Measurements from ENCODE around the gene SLC35D1.

The SLC35D1 gene

GRCh38 chr1:67029472-67029871, 24.5 kb downstream of the SLC35D1 start:
- Histone ChIP-seq H3K79me1 (ENCODE audit: low read length) (no peaks in the 10 kb centered on the region), H3K4me2 (ENCODE audit: low read length) (no peak overlapping the region), H3K18ac (ENCODE audit: low read length) (no peak overlapping the region), H3K36me3 (ENCODE audit: control insufficient read depth in 1 of 2, insufficient read depth in 2 of 2, low read length in 2 of 2) (peaks cover 2% of the 10 kb centered on the region in 2 experiments), H2AFZ (ENCODE audit: insufficient read depth, low read length, poor library complexity) (no peak overlapping the region), H3K9me3 (ENCODE audit: insufficient read depth, low read depth, low read length) (no peaks in the 10 kb centered on the region), H4K8ac (ENCODE audit: low read depth, low read length) (no peak overlapping the region), H3K27ac (ENCODE audit: low read depth, low read length) (no peak overlapping the region), H3K4ac (ENCODE audit: low read depth, low read length) (no peak overlapping the region), H2BK120ac (ENCODE audit: insufficient read depth, low read length, poor library complexity) (no peak overlapping the region), H3K14ac (ENCODE audit: low read length) (no peak overlapping the region), H2BK5ac (ENCODE audit: low read depth, low read length, poor library complexity) (no peak overlapping the region), H2BK12ac (ENCODE audit: low read length) (no peak overlapping the region), H3K4me3 (ENCODE audit: low read depth, low read length) (no peak overlapping the region), H3K9ac (ENCODE audit: low read length) (no peak overlapping the region), H3K79me2 (ENCODE audit: control insufficient read depth, insufficient read depth, low read length, poor library complexity) (no peaks in the 10 kb centered on the region), H4K12ac (ENCODE audit: low read depth, low read length) (no peak overlapping the region), H3K4me1 (ENCODE audit: control insufficient read depth in 1 of 2, insufficient read depth in 2 of 2, low read length in 2 of 2) (no peaks in the 10 kb centered on the region), H2AK5ac (ENCODE audit: low read length) (no peak overlapping the region), H3K27me3 (ENCODE audit: insufficient read depth, low read length) (no peaks in the 10 kb centered on the region), H4K91ac (ENCODE audit: low read depth, low read length) (no peak overlapping the region), H3K23ac (ENCODE audit: low read length) (no peak overlapping the region)
- no peak for DNase-seq
- no CpG with 5 or more reads among the region's 1 CpG for WGBS (ENCODE audit: extremely low coverage, insufficient coverage, insufficient read length)

- Histone ChIP-seq H4K8ac (ENCODE audit: low read depth, low read length) (no peak overlapping the region), H3K18ac (ENCODE audit: low read length) (no peak overlapping the region), H2AK5ac (ENCODE audit: low read length) (no peak overlapping the region), H3K9ac (ENCODE audit: low read length) (no peak overlapping the region), H3K4me1 (ENCODE audit: control insufficient read depth in 1 of 2, insufficient read depth in 2 of 2, low read length in 2 of 2) (peaks cover 3 to 11% of the 10 kb centered on the region in 2 experiments), H3K27me3 (ENCODE audit: insufficient read depth, low read length) (no peaks in the 10 kb centered on the region), H2BK120ac (ENCODE audit: insufficient read depth, low read length, poor library complexity) (no peak overlapping the region), H3K27ac (ENCODE audit: low read depth, low read length) (peak overlapping the region; percentile 87), H3K23ac (ENCODE audit: low read length) (no peak overlapping the region), H3K79me2 (ENCODE audit: control insufficient read depth, insufficient read depth, low read length, poor library complexity) (no peaks in the 10 kb centered on the region), H2BK12ac (ENCODE audit: low read length) (no peak overlapping the region), H3K4me3 (ENCODE audit: low read depth, low read length) (no peak overlapping the region), H3K9me3 (ENCODE audit: insufficient read depth, low read depth, low read length) (no peaks in the 10 kb centered on the region), H3K36me3 (ENCODE audit: control insufficient read depth in 1 of 2, insufficient read depth in 2 of 2, low read length in 2 of 2) (peaks cover 0 to 2% of the 10 kb centered on the region in 2 experiments), H3K14ac (ENCODE audit: low read length) (no peak overlapping the region), H4K12ac (ENCODE audit: low read depth, low read length) (no peak overlapping the region), H3K4ac (ENCODE audit: low read depth, low read length) (no peak overlapping the region), H3K79me1 (ENCODE audit: low read length) (peaks cover 4% of the 10 kb centered on the region), H2AFZ (ENCODE audit: insufficient read depth, low read length, poor library complexity) (no peak overlapping the region), H4K91ac (ENCODE audit: low read depth, low read length) (no peak overlapping the region), H2BK5ac (ENCODE audit: low read depth, low read length, poor library complexity) (no peak overlapping the region), H3K4me2 (ENCODE audit: low read length) (no peak overlapping the region)
- WGBS (ENCODE audit: extremely low coverage, insufficient coverage, insufficient read length) = no CpG with 5 or more reads among the region's 2 CpGs
- no peak for DNase-seq
Observed at GRCh38 chr1:67020765-67021164, 33.2 kb downstream of the SLC35D1 start.

- H3K23ac ChIP-seq (ENCODE audit: low read length) = no peak overlapping the region
- H2BK12ac ChIP-seq (ENCODE audit: low read length) = no peak overlapping the region
- H3K4ac ChIP-seq (ENCODE audit: low read depth, low read length) = no peak overlapping the region
- H4K12ac ChIP-seq (ENCODE audit: low read depth, low read length) = no peak overlapping the region
- no peak overlapping the region for H4K91ac ChIP-seq (ENCODE audit: low read depth, low read length)
- no peak overlapping the region for H2BK5ac ChIP-seq (ENCODE audit: low read depth, low read length, poor library complexity)
- H3K4me2 ChIP-seq (ENCODE audit: low read length) = no peak overlapping the region
- no peak overlapping the region for H3K4me3 ChIP-seq (ENCODE audit: low read depth, low read length)
- H2AK5ac ChIP-seq (ENCODE audit: low read length) = no peak overlapping the region
- no peaks in the 10 kb centered on the region for H3K9me3 ChIP-seq (ENCODE audit: insufficient read depth, low read depth, low read length)
- H3K79me1 ChIP-seq (ENCODE audit: low read length) = peaks cover 4% of the 10 kb centered on the region
- H3K79me2 ChIP-seq (ENCODE audit: control insufficient read depth, insufficient read depth, low read length, poor library complexity) = no peaks in the 10 kb centered on the region
- no peak overlapping the region for H3K9ac ChIP-seq (ENCODE audit: low read length)
- WGBS (ENCODE audit: extremely low coverage, insufficient coverage, insufficient read length) = no CpG with 5 or more reads among the region's 2 CpGs
- H3K27ac ChIP-seq (ENCODE audit: low read depth, low read length) = peak overlapping the region; percentile 87
- no peak overlapping the region for H4K8ac ChIP-seq (ENCODE audit: low read depth, low read length)
- no peak overlapping the region for H2AFZ ChIP-seq (ENCODE audit: insufficient read depth, low read length, poor library complexity)
- H3K14ac ChIP-seq (ENCODE audit: low read length) = no peak overlapping the region
- no peak overlapping the region for H2BK120ac ChIP-seq (ENCODE audit: insufficient read depth, low read length, poor library complexity)
- peaks cover 3 to 11% of the 10 kb centered on the region in 2 experiments for H3K4me1 ChIP-seq (ENCODE audit: control insufficient read depth in 1 of 2, insufficient read depth in 2 of 2, low read length in 2 of 2)
- H3K18ac ChIP-seq (ENCODE audit: low read length) = no peak overlapping the region
- H3K27me3 ChIP-seq (ENCODE audit: insufficient read depth, low read length) = no peaks in the 10 kb centered on the region
- H3K36me3 ChIP-seq (ENCODE audit: control insufficient read depth in 1 of 2, insufficient read depth in 2 of 2, low read length in 2 of 2) = peaks cover 0 to 2% of the 10 kb centered on the region in 2 experiments
- no peak for DNase-seq
Observed at GRCh38 chr1:67020304-67020703, 33.6 kb downstream of the SLC35D1 start.

- Histone ChIP-seq H2AK5ac (ENCODE audit: low read length) (no peak overlapping the region), H4K91ac (ENCODE audit: low read depth, low read length) (no peak overlapping the region), H3K23ac (ENCODE audit: low read length) (no peak overlapping the region), H3K27ac (ENCODE audit: low read depth, low read length) (peak overlapping the region; percentile 87), H3K9ac (ENCODE audit: low read length) (no peak overlapping the region), H3K36me3 (ENCODE audit: control insufficient read depth in 1 of 2, insufficient read depth in 2 of 2, low read length in 2 of 2) (no peaks in the 10 kb centered on the region), H3K18ac (ENCODE audit: low read length) (no peak overlapping the region), H3K14ac (ENCODE audit: low read length) (no peak overlapping the region), H3K4me1 (ENCODE audit: control insufficient read depth in 1 of 2, insufficient read depth in 2 of 2, low read length in 2 of 2) (peaks cover 3 to 11% of the 10 kb centered on the region in 2 experiments), H3K4me3 (ENCODE audit: low read depth, low read length) (no peak overlapping the region), H3K79me1 (ENCODE audit: low read length) (peaks cover 4% of the 10 kb centered on the region), H2AFZ (ENCODE audit: insufficient read depth, low read length, poor library complexity) (no peak overlapping the region), H3K27me3 (ENCODE audit: insufficient read depth, low read length) (no peaks in the 10 kb centered on the region), H2BK5ac (ENCODE audit: low read depth, low read length, poor library complexity) (no peak overlapping the region), H3K4ac (ENCODE audit: low read depth, low read length) (no peak overlapping the region), H3K79me2 (ENCODE audit: control insufficient read depth, insufficient read depth, low read length, poor library complexity) (no peaks in the 10 kb centered on the region), H4K12ac (ENCODE audit: low read depth, low read length) (no peak overlapping the region), H3K4me2 (ENCODE audit: low read length) (peak overlapping the region; percentile 33), H4K8ac (ENCODE audit: low read depth, low read length) (no peak overlapping the region), H3K9me3 (ENCODE audit: insufficient read depth, low read depth, low read length) (no peaks in the 10 kb centered on the region), H2BK12ac (ENCODE audit: low read length) (no peak overlapping the region), H2BK120ac (ENCODE audit: insufficient read depth, low read length, poor library complexity) (no peak overlapping the region)
- no CpG with 5 or more reads among the region's 1 CpG for WGBS (ENCODE audit: extremely low coverage, insufficient coverage, insufficient read length)
- no peak for DNase-seq
Observed at GRCh38 chr1:67019600-67020136, 34.3 kb downstream of the SLC35D1 start.
